GM20000 (cell line): ENCODE results near the gene AHSP.

Experiments used
- DNase-seq: peaks from one replicate; pipeline ENCODE4 v3.0.0; 2012; ENCODE audit warnings: low spot score
- CTCF ChIP-seq: IDR thresholded peaks from 2 replicates; pipeline ENCODE4 v1.5.1; 2012; ENCODE audit warnings: mild to moderate bottlenecking, control low read depth; ENCODE audit errors: extremely low read depth, missing control alignments

The AHSP gene

DNA sequence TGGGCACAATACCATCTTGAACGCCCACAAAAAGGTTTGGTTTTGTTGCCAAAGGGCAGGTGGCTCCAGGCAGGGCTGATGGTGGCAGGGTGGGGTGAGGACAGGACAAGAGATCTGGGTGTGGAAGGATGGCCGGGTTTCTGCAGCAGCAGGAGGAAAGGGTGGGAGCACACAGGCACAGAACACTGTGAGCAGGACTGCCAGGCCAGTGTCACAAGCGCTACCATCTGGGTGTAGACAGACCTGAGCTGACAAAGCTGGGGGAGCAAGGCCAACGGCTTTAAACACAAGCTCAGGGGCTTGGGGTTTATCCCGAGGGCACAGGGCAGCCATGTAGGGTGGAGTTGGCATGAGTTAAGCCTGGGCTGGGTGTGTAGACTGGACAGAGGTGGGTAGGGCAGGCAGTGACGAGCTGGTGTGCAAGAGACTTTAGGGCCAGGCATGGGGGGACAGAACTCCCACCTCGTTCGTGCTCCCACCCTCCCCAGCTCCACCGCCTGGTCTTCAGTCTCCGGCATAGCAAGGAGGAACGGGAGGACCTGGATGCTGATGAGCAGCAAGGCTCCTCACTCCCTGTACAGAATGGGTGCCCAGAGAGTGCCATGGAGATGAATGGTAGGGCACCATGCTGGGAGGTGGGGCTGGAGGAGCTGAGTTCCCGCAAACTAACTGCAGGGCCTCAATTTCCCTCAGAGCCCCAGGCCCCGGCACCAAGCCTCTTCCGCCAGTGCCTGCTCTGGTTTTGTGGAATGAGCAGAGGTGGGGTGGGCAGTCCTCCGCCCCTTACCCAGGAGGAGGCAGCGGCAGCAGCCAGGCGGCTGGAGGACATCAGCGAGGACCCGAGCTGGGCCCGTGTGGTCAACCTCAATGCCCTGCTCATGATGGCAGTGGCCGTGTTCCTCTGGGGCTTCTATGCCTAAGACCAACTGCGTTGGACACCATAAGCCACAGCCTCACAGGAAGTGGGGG is 37.8 kb upstream of the AHSP start:
- DNase-seq = no peak
- no peak for TF ChIP-seq CTCF

DNA sequence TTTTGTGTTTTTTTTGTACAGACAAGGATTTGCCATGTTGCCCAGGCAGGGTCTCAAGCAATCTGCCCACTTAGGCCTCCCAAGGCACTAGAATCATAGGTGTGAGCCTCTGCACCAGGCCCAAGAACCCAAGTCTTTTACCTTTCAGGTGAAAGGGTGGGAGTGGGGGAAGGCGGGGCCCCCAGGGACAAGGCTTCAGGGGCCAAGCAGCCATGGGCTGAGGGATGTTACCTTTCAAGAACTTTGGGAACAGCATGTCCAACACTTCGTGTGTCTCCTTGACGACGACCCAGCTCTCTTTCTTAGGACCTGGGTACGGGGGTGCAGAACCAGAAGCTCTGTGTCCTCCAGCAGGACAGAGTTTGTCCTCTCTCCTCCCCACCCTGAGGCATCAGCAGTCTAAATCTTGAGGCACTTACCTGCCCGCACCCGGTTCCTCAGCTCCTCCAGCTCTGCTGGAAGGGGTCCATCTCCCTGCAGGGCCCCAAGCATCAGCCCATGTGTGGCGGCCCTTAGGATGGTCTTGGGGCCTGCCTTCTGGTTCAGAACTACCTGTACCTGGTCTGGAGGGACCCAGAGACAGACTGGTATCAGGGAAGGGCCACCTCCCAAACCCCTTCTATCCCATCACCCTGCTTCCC is 35.8 kb upstream of the AHSP start:
- no peak for DNase-seq
- no peak for TF ChIP-seq CTCF

DNA sequence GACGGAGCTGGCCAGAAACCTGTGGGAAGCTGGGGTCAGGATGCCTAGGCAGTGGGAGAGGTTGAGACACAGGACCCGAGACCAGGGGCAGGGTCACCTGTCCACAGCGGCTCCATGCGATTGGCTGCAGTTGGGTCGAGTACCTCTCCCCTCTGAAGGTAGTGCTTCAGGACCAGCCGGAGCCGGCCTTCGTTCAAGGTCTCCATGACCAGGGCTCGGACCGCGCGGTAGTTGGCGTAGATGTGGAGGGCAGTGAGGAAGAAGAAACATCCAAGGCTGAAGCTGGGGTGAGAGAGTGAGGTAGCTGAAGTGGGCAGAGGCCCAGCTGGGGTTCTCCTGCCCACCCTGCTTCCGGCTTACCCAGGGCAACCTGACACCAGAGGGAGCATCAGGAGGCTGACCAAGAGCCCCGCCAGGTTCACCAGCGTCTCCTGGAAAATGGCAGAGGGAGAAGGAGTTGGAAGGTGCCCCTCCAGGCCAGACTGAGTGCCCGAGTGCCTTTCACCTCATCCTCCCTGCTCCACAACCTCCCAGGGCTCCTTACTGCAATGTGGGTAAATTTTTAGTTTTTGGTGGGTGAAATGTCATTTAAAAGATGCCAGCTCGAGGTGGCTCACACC is 34.1 kb upstream of the AHSP start:
- no peak for DNase-seq
- TF ChIP-seq CTCF = no peak

DNA sequence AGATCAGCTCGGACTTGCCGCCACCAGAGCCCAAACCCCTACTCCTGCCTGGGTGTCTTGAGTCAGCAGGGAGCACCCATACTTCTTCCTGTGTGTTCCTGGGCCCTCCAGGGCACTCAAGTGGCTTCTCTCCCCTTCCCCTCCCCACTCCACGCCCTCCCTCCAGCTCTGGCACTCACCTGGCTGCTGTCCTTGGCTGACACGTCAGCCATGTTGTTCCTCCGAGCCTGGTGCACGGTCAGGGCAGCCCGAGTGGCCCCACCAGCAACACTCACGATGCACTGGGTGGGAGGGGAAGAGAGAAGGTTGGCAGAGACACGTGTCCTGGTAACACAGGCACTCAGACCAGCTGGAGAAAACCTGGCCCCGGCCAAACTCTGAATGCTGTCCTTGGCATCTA is 31.0 kb upstream of the AHSP start:
- TF ChIP-seq CTCF = no peak
- DNase-seq = no peak

- no peak for DNase-seq
- no peak for TF ChIP-seq CTCF
Observed at GRCh38 chr16:31498493-31498892, 29.2 kb upstream of the AHSP start.

DNA sequence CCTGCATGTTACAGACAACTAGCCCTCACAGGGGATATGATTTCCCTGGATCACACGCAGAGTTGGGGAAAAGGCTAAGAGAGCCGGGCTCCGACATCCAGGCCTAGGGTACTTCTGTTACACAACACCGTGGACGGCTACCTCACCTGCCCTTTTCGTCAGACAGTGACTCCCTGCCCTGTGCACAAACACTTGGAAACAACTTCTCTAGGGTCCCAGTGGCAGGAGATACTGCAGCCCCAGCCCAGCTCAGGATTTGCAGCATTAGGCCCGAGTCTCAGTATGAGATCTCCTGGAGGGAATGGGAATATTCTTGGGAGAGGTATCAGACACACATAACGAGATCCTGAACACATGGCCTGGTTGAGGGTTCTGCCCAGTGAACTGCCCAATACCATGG is 27.8 kb upstream of the AHSP start:
- DNase-seq = no peak
- TF ChIP-seq CTCF = no peak
